NCI-H748 (cell line): ENCODE measurements around the gene BAG2.

Experiments used
- DNase-seq: peaks from one replicate; lab custom pipeline; 2025; ENCODE audit not compliant: unreplicated experiment; lab: John Stamatoyannopoulos, UW

BAG2 gene

GRCh38 chr6:57221191-57221935 lies 49.2 kb downstream of the BAG2 start:
- peak; percentile 80 for DNase-seq

- DNase-seq, result peak; percentile 90
Measured at GRCh38 chr6:57221936-57222742, 50.0 kb downstream of the BAG2 start, which contains the start of gene RAB23. Gene RAB23, minus strand, starts transcription at chr6:57222307. Its CDS starts 11,927 bp downstream, at chr6:57210380.

- peak; percentile 51 for DNase-seq
Measured at GRCh38 chr6:57222743-57223077, 50.6 kb downstream of the BAG2 start.

GRCh38 chr6:57224769-57225515 lies 52.8 kb downstream of the BAG2 start:
- no peak for DNase-seq

- DNase-seq, result no peak
Measured at GRCh38 chr6:57226221-57226620, 54.1 kb downstream of the BAG2 start.
